CD4-positive, alpha-beta memory T cell (primary cell): ENCODE results near the gene BIRC6. TPM values are rescaled to one million over a fixed set of nuclear protein-coding genes. Genes with fewer than 3 reads are reported as not detected.

ENCODE experiments used
- CTCF ChIA-PET: fragments of 350-600 bp; sonication (Branson Sonifier 250); formaldehyde crosslinking; loops from one replicate; lab custom pipeline; 2021; ENCODE audit warnings: inconsistent platforms; ENCODE audit not compliant: partially characterized antibody; lab: Charles Lee
- POLR2A ChIA-PET: fragments of 350-600 bp; sonication (Branson Sonifier 250); formaldehyde crosslinking; loops from one replicate; lab custom pipeline; 2021; ENCODE audit not compliant: partially characterized antibody; lab: Charles Lee
- DNase-seq, 5 donors: peaks; one replicate each; pipeline versions ENCODE4 v3.0.0 to v3.0.0-alpha.2; 2020 to 2022; ENCODE audit warnings: mixed read lengths in 1 of 5
- H3K27ac ChIP-seq: one replicate; pipeline ENCODE4 v1.7.0; 2013; ENCODE audit warnings: low read depth, low read length
- H3K27me3 ChIP-seq: 2 replicates; pipeline ENCODE4 v1.7.0; 2013; ENCODE audit warnings: mild to moderate bottlenecking, low read length, moderate library complexity; ENCODE audit not compliant: insufficient read depth
- H3K36me3 ChIP-seq: 2 replicates; pipeline ENCODE4 v1.7.0; 2013; ENCODE audit warnings: mild to moderate bottlenecking, low read length, moderate library complexity; ENCODE audit not compliant: insufficient read depth
- H3K4me1 ChIP-seq: 2 replicates; pipeline ENCODE4 v1.7.0; 2013; ENCODE audit warnings: mild to moderate bottlenecking, low read length, moderate library complexity; ENCODE audit not compliant: insufficient read depth
- H3K4me3 ChIP-seq, 2 donors: one replicate each; pipeline ENCODE4 v1.7.0; 2013; ENCODE audit warnings: low read length in 2 of 2, mild to moderate bottlenecking in 1 of 2
- H3K9me3 ChIP-seq, 2 donors: one replicate each; pipeline ENCODE4 v1.7.0; 2013; ENCODE audit warnings: low read length in 2 of 2, control low read depth in 1 of 2; ENCODE audit not compliant: control insufficient read depth in 1 of 2
- H3K27ac Mint-ChIP-seq, 7 donors: one replicate each; pipeline ENCODE4 v1.8.0; 2020 to 2021; ENCODE audit warnings: mixed read lengths in 7 of 7, mild to moderate bottlenecking in 6 of 7, inconsistent platforms in 3 of 7, moderate library complexity in 3 of 7
- H3K27me3 Mint-ChIP-seq, 2 donors: one replicate each; pipeline ENCODE4 v1.8.0; 2020 to 2021; ENCODE audit warnings: mixed read lengths in 2 of 2
- H3K36me3 Mint-ChIP-seq, 2 donors: one replicate each; pipeline ENCODE4 v1.8.0; 2020 to 2021; ENCODE audit warnings: mixed read lengths in 2 of 2, inconsistent platforms in 1 of 2, mild to moderate bottlenecking in 1 of 2
- H3K4me1 Mint-ChIP-seq, 4 donors: one replicate each; pipeline ENCODE4 v1.8.0; 2020 to 2021; ENCODE audit warnings: mixed read lengths in 4 of 4, mild to moderate bottlenecking in 1 of 4
- H3K4me3 Mint-ChIP-seq, 8 donors: one replicate each; pipeline ENCODE4 v1.8.0; 2020 to 2021; ENCODE audit warnings: mixed read lengths in 8 of 8, mild to moderate bottlenecking in 7 of 8, moderate library complexity in 6 of 8, inconsistent platforms in 3 of 8
- H3K9me3 Mint-ChIP-seq, 8 donors: one replicate each; pipeline ENCODE4 v1.8.0; 2020 to 2021; ENCODE audit warnings: mixed read lengths in 8 of 8, mild to moderate bottlenecking in 5 of 8, inconsistent platforms in 3 of 8, moderate library complexity in 1 of 8
- intact Hi-C: fragments of 100-400 bp; cut with micrococcal nuclease; formaldehyde crosslinking; loops from one replicate; pipeline ENCODE4 v1.15.1; 2023
- polyA plus RNA-seq, 2 donors: library from polyadenylated mRNA; unstranded; fragments of 300-500 nt; fragmentation: Illumina TruSeq; gene quantifications; one replicate each; pipeline ENCODE4 v1.2.3, GENCODE V29; 2021
- total RNA-seq, 2 experiments: library from RNA; stranded (reverse); gene quantifications; one replicate each; pipeline ENCODE4 v1.2.3, GENCODE V29; 2021

The BIRC6 gene
- total and polyA plus RNA-seq, 4 experiments from 2014 or later: 19.0 to 151 (median 95.0) TPM

- peaks cover 0 to 6% (median 0%) of the 10 kb centered on the region in 8 donors for H3K9me3 Mint-ChIP-seq
- ChIA-PET POLR2A (interaction anchor here (0.7 to 1.2 kb wide), 2 partner anchors 9 to 10 kb away, joined by 3 read pairs; partner anchors contain the start of gene TTC27), CTCF (interaction anchor here (0.6 kb wide), 1 partner anchor 127 kb away, joined by 3 read pairs; no protein-coding TSS in a partner anchor)
- Histone ChIP-seq H3K4me1 (no peaks in the 10 kb centered on the region), H3K27me3 (no peaks in the 10 kb centered on the region), H3K27ac (no peak overlapping the region), H3K9me3 (no peaks in the 10 kb centered on the region), H3K4me3 (no peak overlapping the region), H3K36me3 (peaks cover 36% of the 10 kb centered on the region)
- peaks cover 32 to 52% of the 10 kb centered on the region in 2 donors for H3K36me3 Mint-ChIP-seq
- intact Hi-C loops: no loop called here
- no peak for DNase-seq
- H3K27ac Mint-ChIP-seq: peak overlapping the region in 4 of 7 donors; percentile 18 to 69 (median 35)
- no peak overlapping the region for H3K4me3 Mint-ChIP-seq
- no peaks in the 10 kb centered on the region for H3K27me3 Mint-ChIP-seq
- peaks cover 0 to 5% (median under 1%) of the 10 kb centered on the region in 4 donors for H3K4me1 Mint-ChIP-seq
These were observed 260.9 kb downstream of the BIRC6 start for GRCh38 chr2:32617599-32618189.

GRCh38 chr2:32622570-32623310, 265.9 kb downstream of the BIRC6 start:
- H3K27me3 Mint-ChIP-seq: no peaks in the 10 kb centered on the region
- H3K36me3 Mint-ChIP-seq: peaks cover 14 to 22% of the 10 kb centered on the region in 2 donors
- no peak overlapping the region for H3K4me3 ChIP-seq
- CTCF ChIA-PET: no interaction called here
- peaks cover 8% of the 10 kb centered on the region for H3K36me3 ChIP-seq
- peaks cover 5% of the 10 kb centered on the region for H3K4me1 ChIP-seq
- H3K27me3 ChIP-seq: no peaks in the 10 kb centered on the region
- no peak for DNase-seq
- H3K27ac ChIP-seq: no peak overlapping the region
- peak overlapping the region in 6 of 7 donors; percentile 12 to 79 (median 52) for H3K27ac Mint-ChIP-seq
- H3K4me3 Mint-ChIP-seq: no peak overlapping the region
- peaks cover 0 to 9% (median 0%) of the 10 kb centered on the region in 8 donors for H3K9me3 Mint-ChIP-seq
- peaks cover 6 to 13% (median 7%) of the 10 kb centered on the region in 4 donors for H3K4me1 Mint-ChIP-seq
- POLR2A ChIA-PET: interaction anchor here (0.7 kb wide), 1 partner anchor 8 kb away, joined by 3 read pairs; no protein-coding TSS in a partner anchor
- intact Hi-C loops: no loop called here
- no peaks in the 10 kb centered on the region for H3K9me3 ChIP-seq

GRCh38 chr2:32623311-32623706, 266.5 kb downstream of the BIRC6 start:
- H3K36me3 Mint-ChIP-seq: peaks cover 13 to 23% of the 10 kb centered on the region in 2 donors
- CTCF ChIA-PET: no interaction called here
- DNase-seq: no peak
- H3K9me3 ChIP-seq: no peaks in the 10 kb centered on the region
- no peak overlapping the region for H3K4me3 Mint-ChIP-seq
- intact Hi-C loops: no loop called here
- H3K4me1 Mint-ChIP-seq: peaks cover 7 to 19% (median 11%) of the 10 kb centered on the region in 4 donors
- peaks cover 6% of the 10 kb centered on the region for H3K36me3 ChIP-seq
- no peak overlapping the region for H3K4me3 ChIP-seq
- H3K4me1 ChIP-seq: peaks cover 5% of the 10 kb centered on the region
- POLR2A ChIA-PET: no interaction called here
- H3K9me3 Mint-ChIP-seq: peaks cover 0 to 11% (median 0%) of the 10 kb centered on the region in 8 donors
- no peaks in the 10 kb centered on the region for H3K27me3 Mint-ChIP-seq
- peak overlapping the region in 2 of 7 donors; percentile 17 to 19 for H3K27ac Mint-ChIP-seq
- H3K27ac ChIP-seq: no peak overlapping the region
- H3K27me3 ChIP-seq: no peaks in the 10 kb centered on the region

- Mint-ChIP-seq H3K4me3 (no peak overlapping the region), H3K9me3 (peaks cover 0 to 12% (median 0%) of the 10 kb centered on the region in 8 donors)
- no peak for DNase-seq
These were observed 268.0 kb downstream of the BIRC6 start for GRCh38 chr2:32624812-32625211.

GRCh38 chr2:32626639-32627221, 269.9 kb downstream of the BIRC6 start:
- Histone ChIP-seq H3K27me3 (no peaks in the 10 kb centered on the region), H3K27ac (no peak overlapping the region), H3K4me1 (peaks cover 11% of the 10 kb centered on the region), H3K4me3 (peak overlapping the region in 1 of 2 donors; percentile 66), H3K36me3 (no peaks in the 10 kb centered on the region), H3K9me3 (no peaks in the 10 kb centered on the region)
- Mint-ChIP-seq H3K36me3 (peaks cover 20 to 27% of the 10 kb centered on the region in 2 donors), H3K4me1 (peaks cover 11 to 37% (median 25%) of the 10 kb centered on the region in 4 donors), H3K9me3 (peaks cover 0 to 13% (median 0%) of the 10 kb centered on the region in 8 donors), H3K4me3 (peak overlapping the region in 6 of 8 donors; percentile 91 to 97 (median 96)), H3K27me3 (no peaks in the 10 kb centered on the region), H3K27ac (peak overlapping the region in 2 of 7 donors; percentile 81 to 93)
- ChIA-PET CTCF (no interaction called here), POLR2A (interaction anchor here (0.7 to 1.6 kb wide), 2 partner anchors 9 to 849 kb away, joined by 3 read pairs; no protein-coding TSS in a partner anchor)
- DNase-seq: no peak
- intact Hi-C loops: no loop called here

More at GRCh38 chr2:32624812-32625211, 268.0 kb downstream of the BIRC6 start:
- ChIA-PET CTCF (no interaction called here), POLR2A (no interaction called here)
- no peak overlapping the region for H3K27ac ChIP-seq
- Mint-ChIP-seq H3K36me3 (peaks cover 10 to 20% of the 10 kb centered on the region in 2 donors), H3K27ac (peak overlapping the region in 5 of 7 donors; percentile 3 to 53 (median 15)), H3K4me1 (peaks cover 10 to 27% (median 19%) of the 10 kb centered on the region in 4 donors), H3K27me3 (no peaks in the 10 kb centered on the region)
- H3K4me3 ChIP-seq: no peak overlapping the region
- no peaks in the 10 kb centered on the region for H3K27me3 ChIP-seq
- intact Hi-C loops: no loop called here
- H3K36me3 ChIP-seq: no peaks in the 10 kb centered on the region
- no peaks in the 10 kb centered on the region for H3K9me3 ChIP-seq
- peaks cover 11% of the 10 kb centered on the region for H3K4me1 ChIP-seq

GRCh38 chr2:32627441-32627813, 270.6 kb downstream of the BIRC6 start:
- peaks cover 11% of the 10 kb centered on the region for H3K4me1 ChIP-seq
- intact Hi-C loops: no loop called here
- peaks cover 4% of the 10 kb centered on the region for H3K36me3 ChIP-seq
- CTCF ChIA-PET: no interaction called here
- Mint-ChIP-seq H3K9me3 (peaks cover 0 to 12% (median 0%) of the 10 kb centered on the region in 8 donors), H3K27ac (peak overlapping the region; percentile 81 to 98 (median 94)), H3K4me3 (peak overlapping the region; percentile 91 to 97 (median 95)), H3K4me1 (peaks cover 14 to 41% (median 28%) of the 10 kb centered on the region in 4 donors), H3K36me3 (peaks cover 14 to 28% of the 10 kb centered on the region in 2 donors), H3K27me3 (no peaks in the 10 kb centered on the region)
- no peaks in the 10 kb centered on the region for H3K9me3 ChIP-seq
- POLR2A ChIA-PET: interaction anchor here (0.7 to 1.6 kb wide), 5 partner anchors 10 to 972 kb away, joined by 3 to 4 read pairs (median 3); partner anchors contain the start of genes FAM98A, MEMO1 and SPAST
- DNase-seq: peak in 1 of 5 donors; percentile 55
- peak overlapping the region; percentile 66 to 77 for H3K4me3 ChIP-seq
- H3K27me3 ChIP-seq: no peaks in the 10 kb centered on the region
- peak overlapping the region; percentile 65 for H3K27ac ChIP-seq
